BJ (cell line): ENCODE measurements around the gene C1orf167. TPM values are rescaled to one million over a fixed set of nuclear protein-coding genes. Genes with fewer than 3 reads are reported as not detected.

Source experiments
- CTCF ChIA-PET: fragments of 350-600 bp; formaldehyde crosslinking; extraction: SDS; loops from one replicate; lab custom pipeline; 2021; ENCODE audit warnings: antibody characterized with exemption, inconsistent platforms; lab: Yijun Ruan, JAX
- POLR2A ChIA-PET: fragments of 300-600 bp; sonication (Branson Sonifier 250); formaldehyde crosslinking; extraction: SDS; loops from one replicate; lab custom pipeline; 2021; ENCODE audit warnings: antibody characterized with exemption; lab: Charles Lee
- DNase-seq: peaks from one replicate; pipeline ENCODE4 v3.0.0-alpha.2; 2011; ENCODE audit warnings: low read depth
- H3K27me3 ChIP-seq: 2 replicates; pipeline ENCODE4 v1.6.0; 2011; ENCODE audit warnings: low read length; ENCODE audit not compliant: control insufficient read depth, insufficient read depth
- H3K36me3 ChIP-seq: 2 replicates; pipeline ENCODE4 v1.5.1; 2011; ENCODE audit warnings: low read length; ENCODE audit not compliant: control insufficient read depth, insufficient read depth
- H3K4me3 ChIP-seq: 2 replicates; pipeline ENCODE4 v1.5.1; 2011; ENCODE audit warnings: low read depth, mild to moderate bottlenecking, control low read depth, low read length
- CTCF ChIP-seq: IDR thresholded peaks from 2 replicates; pipeline ENCODE4 v1.5.1; 2011; ENCODE audit warnings: low read depth, mild to moderate bottlenecking, control low read depth, inconsistent platforms, low read length, moderate library complexity; ENCODE audit not compliant: insufficient read depth
- polyA plus RNA-seq: library from polyadenylated mRNA; depleted of rRNA; stranded (reverse); fragments of >200 nt; gene quantifications from 2 replicates; pipeline ENCODE4 v1.2.3, GENCODE V29; 2011

Gene C1orf167
- polyA plus RNA-seq, 1 experiment: 0.54 TPM

- POLR2A ChIA-PET: no interaction called here
- no peak for DNase-seq
- no peak for TF ChIP-seq CTCF
- Histone ChIP-seq H3K36me3 (no peaks in the 10 kb centered on the region), H3K4me3 (no peak overlapping the region), H3K27me3 (peaks cover 4% of the 10 kb centered on the region)
- CTCF ChIA-PET: no interaction called here
Measured at GRCh38 chr1:11769274-11769673, 7.3 kb downstream of the C1orf167 start.

- TF ChIP-seq CTCF: no peak
- ChIA-PET CTCF (no interaction called here), POLR2A (no interaction called here)
- Histone ChIP-seq H3K4me3 (no peak overlapping the region), H3K36me3 (no peaks in the 10 kb centered on the region), H3K27me3 (peaks cover 4% of the 10 kb centered on the region)
- no peak for DNase-seq
Measured at GRCh38 chr1:11770011-11770410, 8.0 kb downstream of the C1orf167 start.

- TF ChIP-seq CTCF: no peak
- DNase-seq: no peak
- ChIA-PET POLR2A (no interaction called here), CTCF (interaction anchor here (1.0 to 2.1 kb wide), 2 partner anchors 12 to 14 kb away, joined by 3 to 6 read pairs; no protein-coding TSS in a partner anchor)
- Histone ChIP-seq H3K36me3 (no peaks in the 10 kb centered on the region), H3K4me3 (no peak overlapping the region), H3K27me3 (peaks cover 4% of the 10 kb centered on the region)
Measured at GRCh38 chr1:11771481-11772043, 9.6 kb downstream of the C1orf167 start.

- peaks cover 3% of the 10 kb centered on the region for H3K27me3 ChIP-seq
- H3K4me3 ChIP-seq: no peak overlapping the region
- no peaks in the 10 kb centered on the region for H3K36me3 ChIP-seq
- DNase-seq: no peak
- ChIA-PET POLR2A (no interaction called here), CTCF (interaction anchor here (1.0 to 2.1 kb wide), 2 partner anchors 11 to 13 kb away, joined by 3 to 6 read pairs; no protein-coding TSS in a partner anchor)
- no peak for TF ChIP-seq CTCF
Measured at GRCh38 chr1:11772458-11772857, 10.5 kb downstream of the C1orf167 start.

GRCh38 chr1:11774753-11775152, 12.8 kb downstream of the C1orf167 start:
- no peak for TF ChIP-seq CTCF
- no peak overlapping the region for H3K4me3 ChIP-seq
- H3K36me3 ChIP-seq: no peaks in the 10 kb centered on the region
- no peaks in the 10 kb centered on the region; the same call in 1 of the 2 replicates for H3K27me3 ChIP-seq
- no peak for DNase-seq
- POLR2A ChIA-PET: no interaction called here
- CTCF ChIA-PET: interaction anchor here (1.1 kb wide), 1 partner anchor 11 kb away, joined by 3 read pairs; no protein-coding TSS in a partner anchor
